Subcutaneous abdominal adipose tissue (tissue), 5 donors: ENCODE results near the gene USP46.

ENCODE experiments used
- H3K27ac ChIP-seq: one replicate; pipeline ENCODE4 v1.7.0; 2013; ENCODE audit warnings: low read depth, mild to moderate bottlenecking, inconsistent platforms, low read length, moderate library complexity
- H3K27me3 ChIP-seq, 5 donors: one replicate each; pipeline ENCODE4 v1.7.0; 2013; ENCODE audit warnings: low read length in 5 of 5, inconsistent platforms in 1 of 5; ENCODE audit not compliant: control insufficient read depth in 5 of 5, insufficient read depth in 4 of 5
- H3K36me3 ChIP-seq, 5 donors: one replicate each; pipeline ENCODE4 v1.7.0; 2013; ENCODE audit warnings: low read length in 5 of 5; ENCODE audit not compliant: control insufficient read depth in 5 of 5, insufficient read depth in 5 of 5
- H3K4me1 ChIP-seq, 5 donors: one replicate each; pipeline ENCODE4 v1.7.0; 2013; ENCODE audit warnings: low read length in 5 of 5, mild to moderate bottlenecking in 3 of 5, moderate library complexity in 1 of 5; ENCODE audit not compliant: control insufficient read depth in 5 of 5, insufficient read depth in 5 of 5
- H3K4me3 ChIP-seq, 5 donors: one replicate each; pipeline ENCODE4 v1.7.0; 2013; ENCODE audit warnings: low read length in 5 of 5, low read depth in 1 of 5
- H3K9ac ChIP-seq, 5 donors: one replicate each; pipeline ENCODE4 v1.7.0; 2013; ENCODE audit warnings: low read length in 5 of 5, mild to moderate bottlenecking in 4 of 5, moderate library complexity in 3 of 5
- H3K9me3 ChIP-seq, 5 donors: one replicate each; pipeline ENCODE4 v1.7.0; 2013; ENCODE audit warnings: low read length in 5 of 5; ENCODE audit not compliant: control insufficient read depth in 5 of 5
- donor health status: healthy.
- donor health status: healthy.
- donor health status: healthy.
- donor health status: healthy.
- donor health status: healthy.

The USP46 gene

DNA sequence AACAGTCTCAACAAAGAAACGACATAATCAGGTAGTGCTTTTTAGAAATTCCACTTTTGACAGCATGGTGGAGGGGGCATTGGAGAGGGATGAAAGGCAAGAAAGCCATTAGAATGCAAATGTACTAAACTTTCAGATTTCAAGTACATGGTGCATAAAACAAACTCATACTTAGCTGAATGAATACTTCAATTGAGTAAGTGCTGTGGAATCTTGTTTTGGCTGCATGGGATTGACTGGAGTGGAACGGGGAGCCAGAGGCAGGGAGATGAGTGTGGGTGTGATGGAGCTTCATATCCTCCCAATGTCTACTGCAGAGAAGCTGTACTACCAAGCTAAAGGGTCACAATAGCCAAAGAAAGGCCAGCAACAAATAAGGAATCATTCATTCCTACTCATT lies 52.4 kb downstream of the USP46 start:
- peaks cover 14 to 57% (median 30%) of the 10 kb centered on the region in 5 donors for H3K36me3 ChIP-seq
- H3K9ac ChIP-seq: no peak overlapping the region
- H3K4me3 ChIP-seq: no peak overlapping the region
- no peaks in the 10 kb centered on the region for H3K4me1 ChIP-seq
- no peaks in the 10 kb centered on the region for H3K9me3 ChIP-seq
- no peaks in the 10 kb centered on the region for H3K27me3 ChIP-seq
- no peak overlapping the region for H3K27ac ChIP-seq

- Histone ChIP-seq H3K27ac (no peak overlapping the region), H3K9ac (no peak overlapping the region), H3K36me3 (peaks cover 15 to 58% (median 33%) of the 10 kb centered on the region in 5 donors), H3K4me3 (no peak overlapping the region), H3K9me3 (no peaks in the 10 kb centered on the region), H3K27me3 (no peaks in the 10 kb centered on the region), H3K4me1 (no peaks in the 10 kb centered on the region)
Observed at GRCh38 chr4:52606040-52606439, 53.1 kb downstream of the USP46 start.

DNA sequence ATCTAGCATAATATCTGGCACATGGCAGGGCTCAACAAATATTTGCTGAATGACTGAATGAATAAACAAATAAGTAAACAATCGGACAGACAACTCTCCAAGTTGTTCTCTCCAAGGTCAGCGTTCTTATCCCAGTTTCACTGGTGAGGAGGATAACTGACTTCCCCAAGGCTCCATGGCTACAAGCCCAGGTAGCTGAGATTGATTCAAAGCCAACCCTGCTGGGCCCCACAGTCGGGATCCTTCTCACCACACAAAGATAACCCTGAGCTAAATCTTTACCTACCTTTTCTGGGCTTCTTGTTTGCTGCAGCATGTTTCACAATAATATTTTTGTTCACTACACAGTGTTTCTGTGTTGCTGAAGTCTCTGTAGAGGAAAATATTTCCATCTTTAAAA lies 54.9 kb downstream of the USP46 start:
- H3K27ac ChIP-seq: no peak overlapping the region
- H3K36me3 ChIP-seq: peaks cover 14 to 64% (median 30%) of the 10 kb centered on the region in 5 donors
- H3K9me3 ChIP-seq: no peaks in the 10 kb centered on the region
- H3K9ac ChIP-seq: no peak overlapping the region
- no peak overlapping the region for H3K4me3 ChIP-seq
- H3K27me3 ChIP-seq: no peaks in the 10 kb centered on the region
- no peaks in the 10 kb centered on the region for H3K4me1 ChIP-seq

DNA sequence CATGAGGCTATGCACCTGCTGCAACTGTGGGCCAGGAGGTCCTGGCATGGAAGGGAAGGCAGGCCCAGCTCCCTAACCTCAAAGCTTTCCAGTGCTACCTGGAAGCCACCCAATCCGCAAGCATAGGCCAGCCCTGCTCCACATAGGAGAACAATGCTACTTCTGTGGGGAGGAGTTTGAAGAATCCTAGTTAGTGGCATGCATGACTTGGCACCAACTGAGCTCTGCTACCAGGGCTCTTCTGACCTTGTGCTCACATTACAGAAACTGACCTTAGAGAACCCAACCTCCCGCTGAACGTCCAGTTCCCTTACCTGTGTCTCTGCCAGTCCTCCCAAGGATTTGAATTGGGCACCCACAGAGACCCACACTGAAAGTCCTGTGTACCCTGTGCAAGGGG lies 58.8 kb downstream of the USP46 start:
- H3K27ac ChIP-seq: no peak overlapping the region
- H3K9me3 ChIP-seq: no peaks in the 10 kb centered on the region
- no peak overlapping the region for H3K9ac ChIP-seq
- peaks cover 21 to 70% (median 36%) of the 10 kb centered on the region in 5 donors for H3K36me3 ChIP-seq
- no peak overlapping the region for H3K4me3 ChIP-seq
- no peaks in the 10 kb centered on the region for H3K27me3 ChIP-seq
- H3K4me1 ChIP-seq: no peaks in the 10 kb centered on the region

- Histone ChIP-seq H3K4me1 (no peaks in the 10 kb centered on the region), H3K27me3 (no peaks in the 10 kb centered on the region), H3K9ac (no peak overlapping the region)
Observed at GRCh38 chr4:52595001-52595400, 64.1 kb downstream of the USP46 start.

DNA sequence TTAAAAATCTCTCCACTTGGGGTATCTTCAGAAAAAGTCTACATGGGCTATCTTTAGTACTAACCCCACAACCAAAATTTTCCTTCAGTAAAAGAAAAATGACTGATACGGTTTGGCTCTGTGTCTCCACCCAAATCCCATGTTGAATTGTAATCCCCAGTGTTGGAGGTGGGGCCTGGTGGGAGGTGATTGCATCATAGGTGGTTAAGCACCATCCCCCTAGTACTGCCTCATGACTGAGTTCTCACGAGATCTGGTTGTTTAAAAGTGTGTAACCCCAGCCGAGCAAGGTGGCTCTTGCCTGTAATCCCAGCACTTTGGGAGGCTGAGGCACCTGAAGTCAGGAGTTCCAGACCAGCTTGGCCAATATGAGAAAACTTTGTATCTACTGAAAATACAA lies 66.8 kb downstream of the USP46 start:
- Histone ChIP-seq H3K9me3 (no peaks in the 10 kb centered on the region), H3K27ac (no peak overlapping the region), H3K36me3 (peaks cover 10 to 28% (median 19%) of the 10 kb centered on the region in 5 donors), H3K27me3 (no peaks in the 10 kb centered on the region), H3K9ac (no peak overlapping the region), H3K4me3 (no peak overlapping the region), H3K4me1 (peaks cover 0 to 7% (median 0%) of the 10 kb centered on the region in 5 donors)

More at GRCh38 chr4:52595001-52595400, 64.1 kb downstream of the USP46 start:
- no peak overlapping the region for H3K4me3 ChIP-seq
- H3K27ac ChIP-seq: no peak overlapping the region
- H3K36me3 ChIP-seq: peaks cover 18 to 49% (median 26%) of the 10 kb centered on the region in 5 donors
- no peaks in the 10 kb centered on the region for H3K9me3 ChIP-seq

DNA sequence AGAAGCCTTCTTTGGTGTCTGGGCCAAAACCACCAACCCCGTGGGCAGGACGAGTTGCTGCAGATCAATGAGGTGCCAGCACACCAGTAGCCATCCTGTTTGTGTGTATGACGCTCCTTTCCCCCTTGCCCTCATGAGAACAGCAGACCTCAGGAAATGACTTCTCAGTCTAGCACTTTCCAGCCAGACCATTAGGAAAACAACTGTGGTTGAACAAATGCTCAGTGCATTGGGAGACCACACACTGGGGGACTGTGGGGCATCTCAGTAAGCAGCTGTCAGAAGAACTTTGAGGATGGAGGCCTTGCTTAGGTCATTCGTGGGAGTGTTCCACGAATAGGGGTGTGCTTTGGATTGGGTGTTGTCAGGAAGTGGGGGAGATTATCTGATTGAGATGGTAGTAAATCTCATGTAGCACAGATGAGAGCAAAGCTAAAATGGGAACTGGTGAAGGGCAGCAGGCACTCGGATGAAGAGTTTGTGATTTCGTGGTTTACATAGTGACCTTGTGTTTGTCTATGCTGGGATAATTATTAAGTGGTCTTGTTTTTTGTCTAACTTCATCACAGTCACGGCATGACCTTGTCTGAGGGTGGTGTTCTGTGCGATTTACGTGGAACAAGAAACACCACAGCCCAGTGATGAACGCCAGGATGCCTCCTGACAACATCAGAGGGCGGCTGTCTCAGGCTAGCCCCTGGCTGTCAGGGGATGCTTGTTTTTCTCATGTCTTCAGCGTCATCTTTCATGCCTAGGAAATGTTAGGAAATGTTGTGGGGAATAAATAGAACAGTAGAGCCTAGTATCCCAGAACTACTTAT lies 70.1 kb downstream of the USP46 start:
- Histone ChIP-seq H3K36me3 (peaks cover 0 to 3% (median 0%) of the 10 kb centered on the region in 5 donors), H3K27ac (no peak overlapping the region), H3K9me3 (no peaks in the 10 kb centered on the region), H3K4me3 (no peak overlapping the region), H3K4me1 (peaks cover 0 to 7% (median 0%) of the 10 kb centered on the region in 5 donors), H3K27me3 (no peaks in the 10 kb centered on the region), H3K9ac (no peak overlapping the region)

DNA sequence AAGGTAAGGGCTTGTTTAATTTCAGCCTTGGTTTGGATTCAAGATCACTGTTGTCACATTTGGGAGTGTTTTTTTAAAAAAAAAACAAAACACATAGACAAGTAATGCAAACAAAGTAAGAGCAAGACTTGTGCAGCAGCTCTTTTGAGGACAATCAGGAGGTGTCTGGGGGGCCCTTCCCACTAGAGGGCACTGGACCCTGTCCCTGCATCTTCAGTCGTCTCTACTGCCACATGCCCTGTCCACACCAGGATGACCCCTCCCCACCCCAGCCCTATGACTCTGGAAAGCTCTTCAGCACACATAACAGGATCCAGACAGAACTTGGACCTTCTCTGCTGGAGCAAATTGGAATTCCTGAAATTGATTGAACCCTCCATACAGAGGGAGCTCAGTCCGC lies 71.0 kb downstream of the USP46 start:
- Histone ChIP-seq H3K9ac (no peak overlapping the region), H3K4me1 (peaks cover 0 to 7% (median 0%) of the 10 kb centered on the region in 5 donors), H3K9me3 (no peaks in the 10 kb centered on the region), H3K4me3 (no peak overlapping the region), H3K27me3 (no peaks in the 10 kb centered on the region), H3K27ac (no peak overlapping the region), H3K36me3 (peaks cover 0 to under 1% (median 0%) of the 10 kb centered on the region in 5 donors)

GRCh38 chr4:52586069-52586468 lies 73.0 kb downstream of the USP46 start:
- Histone ChIP-seq H3K9ac (no peak overlapping the region), H3K4me1 (peaks cover 0 to 7% (median 0%) of the 10 kb centered on the region in 5 donors), H3K9me3 (no peaks in the 10 kb centered on the region), H3K27me3 (no peaks in the 10 kb centered on the region), H3K4me3 (no peak overlapping the region), H3K27ac (no peak overlapping the region), H3K36me3 (no peaks in the 10 kb centered on the region)

DNA sequence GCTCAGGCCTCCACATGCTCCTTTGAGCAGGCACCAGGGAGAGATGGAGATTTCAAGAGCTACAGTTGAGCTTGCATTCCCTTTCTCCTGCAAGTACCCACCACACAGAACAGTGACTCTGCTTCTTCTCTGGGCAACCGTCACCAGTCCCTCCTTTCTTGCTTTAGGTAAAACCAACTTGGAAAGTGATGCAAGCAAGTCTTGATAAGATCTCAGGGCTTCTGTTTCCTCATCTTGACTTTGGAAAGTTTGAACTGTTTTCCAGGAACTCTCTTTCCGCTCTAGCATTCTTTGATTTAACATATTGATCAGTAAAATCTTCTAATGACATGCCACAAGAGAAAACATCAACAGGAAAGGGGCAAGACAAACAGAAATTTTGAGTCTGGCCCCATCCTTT lies 73.7 kb downstream of the USP46 start:
- no peak overlapping the region for H3K4me3 ChIP-seq
- H3K4me1 ChIP-seq: peaks cover 0 to 7% (median 0%) of the 10 kb centered on the region in 5 donors
- H3K9me3 ChIP-seq: no peaks in the 10 kb centered on the region
- H3K27ac ChIP-seq: no peak overlapping the region
- H3K9ac ChIP-seq: no peak overlapping the region
- H3K36me3 ChIP-seq: no peaks in the 10 kb centered on the region
- H3K27me3 ChIP-seq: no peaks in the 10 kb centered on the region
